Mesenchymal stem cell (in vitro differentiated cells and primary cell): ENCODE results near the gene SLC8A1.

Experiments used
- DNase-seq: peaks from one replicate; pipeline ENCODE4 v3.0.0-alpha.2; 2013
- H2AFZ ChIP-seq: one replicate; pipeline ENCODE4 v1.6.1; 2013; ENCODE audit warnings: low read depth, mild to moderate bottlenecking, control low read depth, inconsistent platforms, low read length, moderate library complexity
- H2AK5ac ChIP-seq: 2 replicates; pipeline ENCODE4 v1.6.1; 2013; ENCODE audit warnings: low read length, moderate library complexity, mild to moderate bottlenecking, inconsistent platforms; ENCODE audit not compliant: severe bottlenecking
- H2BK120ac ChIP-seq: one replicate; pipeline ENCODE4 v1.6.1; 2013; ENCODE audit warnings: low read depth, mild to moderate bottlenecking, inconsistent platforms, low read length, moderate library complexity
- H2BK12ac ChIP-seq, 2 experiments: one replicate each; pipeline ENCODE4 v1.6.1; 2013; ENCODE audit warnings: inconsistent platforms in 2 of 2, low read length in 2 of 2, mild to moderate bottlenecking in 2 of 2, moderate library complexity in 2 of 2, control low read depth in 1 of 2
- H2BK15ac ChIP-seq: one replicate; pipeline ENCODE4 v1.6.1; 2013; ENCODE audit warnings: mild to moderate bottlenecking, low read depth, inconsistent platforms; ENCODE audit not compliant: poor library complexity, severe bottlenecking
- H2BK5ac ChIP-seq: 2 replicates; pipeline ENCODE4 v1.6.1; 2013; ENCODE audit warnings: low read depth, mild to moderate bottlenecking, low read length, control low read depth, inconsistent platforms; ENCODE audit not compliant: poor library complexity, severe bottlenecking
- H3K14ac ChIP-seq, 2 experiments: one replicate each; pipeline ENCODE4 v1.6.1; 2013; ENCODE audit warnings: inconsistent platforms in 2 of 2, low read length in 2 of 2, control low read depth in 1 of 2, mild to moderate bottlenecking in 1 of 2, moderate library complexity in 1 of 2
- H3K18ac ChIP-seq, 2 experiments: one replicate each; pipeline ENCODE4 v1.6.1; 2013; ENCODE audit warnings: inconsistent platforms in 2 of 2, low read length in 2 of 2, control low read depth in 1 of 2, low read depth in 1 of 2, mild to moderate bottlenecking in 1 of 2
- H3K23ac ChIP-seq, 2 experiments: one replicate each; pipeline ENCODE4 v1.6.1; 2013; ENCODE audit warnings: inconsistent platforms in 2 of 2, low read length in 2 of 2, mild to moderate bottlenecking in 2 of 2, moderate library complexity in 2 of 2, control low read depth in 1 of 2
- H3K27ac ChIP-seq: 2 replicates; pipeline ENCODE4 v1.5.1; 2013; ENCODE audit warnings: mild to moderate bottlenecking, moderate library complexity, low read length, control low read depth, inconsistent platforms; ENCODE audit not compliant: poor library complexity, severe bottlenecking
- H3K27me3 ChIP-seq, 2 experiments: 2 replicates each; pipeline versions ENCODE4 v1.6.1 to v1.7.0; 2013; ENCODE audit warnings: low read length in 2 of 2, mild to moderate bottlenecking in 2 of 2, moderate library complexity in 2 of 2, control low read depth in 1 of 2, inconsistent platforms in 1 of 2; ENCODE audit not compliant: control insufficient read depth in 1 of 2, insufficient read depth in 1 of 2
- H3K36me3 ChIP-seq, 2 experiments: 2 replicates each; pipeline versions ENCODE4 v1.6.1 to v1.7.0; 2013; ENCODE audit warnings: low read length in 2 of 2, control low read depth in 1 of 2, inconsistent platforms in 1 of 2, low read depth in 1 of 2, mild to moderate bottlenecking in 1 of 2; ENCODE audit not compliant: insufficient read depth in 2 of 2, control insufficient read depth in 1 of 2
- H3K4ac ChIP-seq, 2 experiments: one replicate each; pipeline ENCODE4 v1.6.1; 2013; ENCODE audit warnings: inconsistent platforms in 2 of 2, low read length in 2 of 2, mild to moderate bottlenecking in 2 of 2, moderate library complexity in 2 of 2, control low read depth in 1 of 2, low read depth in 1 of 2
- H3K4me1 ChIP-seq: 2 replicates; pipeline ENCODE4 v1.6.1; 2013; ENCODE audit warnings: low read depth, low read length, control low read depth; ENCODE audit not compliant: control insufficient read depth, insufficient read depth
- H3K4me2 ChIP-seq: 2 replicates; pipeline ENCODE4 v1.6.1; 2013; ENCODE audit warnings: low read length, mild to moderate bottlenecking, inconsistent platforms; ENCODE audit not compliant: poor library complexity, severe bottlenecking
- H3K4me3 ChIP-seq, 2 experiments: 2 replicates each; pipeline versions ENCODE4 v1.5.1 to v1.7.0; 2013; ENCODE audit warnings: low read length in 2 of 2, mild to moderate bottlenecking in 2 of 2, control low read depth in 1 of 2, low read depth in 1 of 2; ENCODE audit not compliant: insufficient read depth in 1 of 2
- H3K79me1 ChIP-seq: replicated peaks from 2 replicates; pipeline ENCODE4 v1.6.1; 2013; ENCODE audit warnings: mild to moderate bottlenecking, control low read depth, low read length, inconsistent platforms; ENCODE audit not compliant: poor library complexity, severe bottlenecking
- H3K9ac ChIP-seq: 2 replicates; pipeline ENCODE4 v1.7.0; 2013; ENCODE audit warnings: mild to moderate bottlenecking, low read length, moderate library complexity
- H3K9me3 ChIP-seq: 2 replicates; pipeline ENCODE4 v1.7.0; 2013; ENCODE audit warnings: mild to moderate bottlenecking, low read length; ENCODE audit not compliant: control insufficient read depth
- H4K8ac ChIP-seq: one replicate; pipeline ENCODE4 v1.6.1; 2013; ENCODE audit warnings: inconsistent platforms, mild to moderate bottlenecking, low read length, moderate library complexity
- H4K91ac ChIP-seq: one replicate; pipeline ENCODE4 v1.6.1; 2013; ENCODE audit warnings: mild to moderate bottlenecking, low read length, inconsistent platforms
- WGBS: methylation state at CpG from one replicate; pipeline ENCODE4 v1.1.7; 2013; ENCODE audit warnings: mixed read lengths; 5-methylcytosine and 5-hydroxymethylcytosine counted together

SLC8A1 gene

DNA sequence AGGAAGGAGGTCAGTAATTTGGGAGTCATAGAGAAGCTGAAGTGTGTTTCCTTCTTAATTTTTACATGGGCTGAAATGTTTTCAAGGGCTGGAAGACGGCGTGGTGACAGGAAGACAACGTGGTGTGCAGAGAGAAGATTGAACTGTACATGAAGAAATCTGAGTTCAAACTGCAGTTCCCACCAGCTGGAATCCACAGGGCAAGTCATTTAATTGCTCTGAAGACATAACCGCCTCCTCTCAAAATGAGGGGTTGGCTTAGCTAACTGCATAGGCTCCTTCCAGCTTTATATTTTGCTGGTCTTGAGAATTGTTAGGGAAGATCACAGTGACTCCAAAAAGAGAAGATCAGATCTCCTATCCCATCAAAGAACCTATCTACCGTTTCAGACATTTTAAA, 103.9 kb downstream of the SLC8A1 start:
- Histone ChIP-seq H3K18ac (peak overlapping the region in 1 of 2 experiments; percentile 64), H3K27me3 (no peaks in the 10 kb centered on the region), H4K91ac (no peak overlapping the region), H2BK15ac (no peak overlapping the region), H4K8ac (no peak overlapping the region), H2BK12ac (peak overlapping the region in 1 of 2 experiments; percentile 10), H2BK5ac (no peak overlapping the region), H3K4me1 (peaks cover 9% of the 10 kb centered on the region), H3K9me3 (no peaks in the 10 kb centered on the region), H2AK5ac (no peak overlapping the region), H3K36me3 (no peaks in the 10 kb centered on the region), H3K27ac (peak overlapping the region; percentile 58), H3K4me3 (no peak overlapping the region), H3K9ac (no peak overlapping the region), H2AFZ (no peak overlapping the region), H3K4me2 (no peak overlapping the region), H3K79me1 (peaks cover 2% of the 10 kb centered on the region), H2BK120ac (no peak overlapping the region), H3K14ac (no peak overlapping the region), H3K4ac (no peak overlapping the region), H3K23ac (no peak overlapping the region)
- no peak for DNase-seq
- 94% methylated on average over 4 of the region's 5 CpGs for WGBS

- no peak overlapping the region for H3K4me2 ChIP-seq
- peak; percentile 42 for DNase-seq
- H3K27me3 ChIP-seq, result no peaks in the 10 kb centered on the region
- H2AK5ac ChIP-seq, result peak overlapping the region; percentile 11
- peak overlapping the region in 1 of 2 experiments; percentile 5 for H3K4me3 ChIP-seq
- peak overlapping the region in 1 of 2 experiments; percentile 84 for H2BK12ac ChIP-seq
- no peaks in the 10 kb centered on the region for H3K9me3 ChIP-seq
- H4K8ac ChIP-seq, result peak overlapping the region; percentile 13
- H3K18ac ChIP-seq, result peak overlapping the region; percentile 7 to 81
- H3K4ac ChIP-seq, result no peak overlapping the region
- H2BK120ac ChIP-seq, result no peak overlapping the region
- H3K14ac ChIP-seq, result no peak overlapping the region
- no peaks in the 10 kb centered on the region for H3K36me3 ChIP-seq
- 94% methylated on average over 3 of the region's 3 CpGs for WGBS
- H2BK15ac ChIP-seq, result no peak overlapping the region
- peaks cover 8% of the 10 kb centered on the region for H3K4me1 ChIP-seq
- H2AFZ ChIP-seq, result no peak overlapping the region
- no peak overlapping the region for H3K23ac ChIP-seq
- peak overlapping the region; percentile 67 for H4K91ac ChIP-seq
- no peak overlapping the region for H2BK5ac ChIP-seq
- H3K27ac ChIP-seq, result peak overlapping the region; percentile 34
- no peak overlapping the region for H3K9ac ChIP-seq
- peaks cover 2% of the 10 kb centered on the region for H3K79me1 ChIP-seq
These were observed 105.1 kb downstream of the SLC8A1 start for GRCh38 chr2:40346535-40347354.

GRCh38 chr2:40344364-40344763, 107.5 kb downstream of the SLC8A1 start:
- Histone ChIP-seq H2AK5ac (no peak overlapping the region), H2BK120ac (peak overlapping the region; percentile 49), H3K14ac (no peak overlapping the region), H3K4me3 (no peak overlapping the region), H3K36me3 (no peaks in the 10 kb centered on the region), H4K91ac (no peak overlapping the region), H3K23ac (no peak overlapping the region), H4K8ac (no peak overlapping the region), H3K27me3 (no peaks in the 10 kb centered on the region), H2AFZ (no peak overlapping the region), H3K9ac (no peak overlapping the region), H3K79me1 (no peaks in the 10 kb centered on the region), H2BK5ac (no peak overlapping the region), H3K18ac (no peak overlapping the region), H2BK12ac (no peak overlapping the region), H3K4ac (no peak overlapping the region), H3K9me3 (no peaks in the 10 kb centered on the region), H3K27ac (peak overlapping the region; percentile 25), H3K4me1 (peaks cover 5% of the 10 kb centered on the region), H2BK15ac (no peak overlapping the region), H3K4me2 (no peak overlapping the region)
- no CpG with 5 or more reads among the region's 1 CpG for WGBS
- peak; percentile 60 for DNase-seq

- Histone ChIP-seq H4K8ac (no peak overlapping the region), H3K27ac (no peak overlapping the region), H2BK12ac (peak overlapping the region in 1 of 2 experiments; percentile 22), H3K9me3 (no peaks in the 10 kb centered on the region), H3K27me3 (no peaks in the 10 kb centered on the region), H4K91ac (no peak overlapping the region), H3K36me3 (no peaks in the 10 kb centered on the region), H2AK5ac (no peak overlapping the region), H2BK120ac (peak overlapping the region; percentile 49), H3K18ac (no peak overlapping the region), H3K9ac (no peak overlapping the region), H3K4ac (no peak overlapping the region), H3K4me1 (peaks cover 4% of the 10 kb centered on the region), H3K14ac (no peak overlapping the region), H3K23ac (no peak overlapping the region), H2AFZ (no peak overlapping the region), H3K4me2 (no peak overlapping the region), H3K79me1 (no peaks in the 10 kb centered on the region), H2BK5ac (no peak overlapping the region), H2BK15ac (no peak overlapping the region), H3K4me3 (no peak overlapping the region)
- 55% methylated on average over 2 of the region's 2 CpGs for WGBS
- DNase-seq, result peak; percentile 32
These were observed 108.0 kb downstream of the SLC8A1 start for GRCh38 chr2:40343902-40344301.
